A673 (cell line): ENCODE results near the gene SEC14L5. TPM values are rescaled to one million over a fixed set of nuclear protein-coding genes. Genes with fewer than 3 reads are reported as not detected.
"Not testable (repeated sequence)": the region's sequence is repeated elsewhere in the genome, so short reads cannot be mapped to it uniquely, and the experiment has no call there.

ENCODE experiments used
- BruUV-seq: library from RNA; stranded (reverse); fragments of 400-500 nt; replicated peaks from 2 replicates; lab custom pipeline; 2021; lab: Mats Ljungman, UMichigan
- CTCF ChIA-PET: fragments of 300-600 bp; sonication (Branson Sonifier 250); formaldehyde crosslinking; loops from one replicate; lab custom pipeline; 2022; ENCODE audit warnings: antibody characterized with exemption; lab: Charles Lee
- POLR2A ChIA-PET: fragments of 300-600 bp; sonication (Branson Sonifier 250); formaldehyde crosslinking; loops from one replicate; lab custom pipeline; 2022; ENCODE audit warnings: antibody characterized with exemption; ENCODE audit not compliant: low non-redundant PET; lab: Charles Lee
- DNase-seq: peaks from one replicate; pipeline ENCODE4 v3.0.0-alpha.2; 2015; ENCODE audit warnings: low spot score
- H3K27ac ChIP-seq: fragments of 200-600 bp; sonication (generic); 2 replicates; pipeline ENCODE4 v1.5.1; 2016; ENCODE audit warnings: mixed run types, low read depth, mild to moderate bottlenecking, mixed read lengths, antibody characterized with exemption, low read length; ENCODE audit not compliant: poor library complexity, severe bottlenecking
- H3K27me3 ChIP-seq: fragments of 200-600 bp; sonication (generic); replicated peaks from 2 replicates; pipeline ENCODE4 v1.6.1; 2017; ENCODE audit warnings: mixed run types, low read depth, mild to moderate bottlenecking, mixed read lengths, antibody characterized with exemption, low read length; ENCODE audit not compliant: insufficient read depth, poor library complexity
- H3K36me3 ChIP-seq: fragments of 200-600 bp; sonication (generic); 2 replicates; pipeline ENCODE4 v1.6.1; 2016; ENCODE audit warnings: mixed run types, mild to moderate bottlenecking, mixed read lengths, antibody characterized with exemption, low read length; ENCODE audit not compliant: insufficient read depth, poor library complexity, severe bottlenecking
- H3K4me1 ChIP-seq: fragments of 200-600 bp; sonication (generic); 2 replicates; pipeline ENCODE4 v1.6.1; 2017; ENCODE audit warnings: mixed run types, mild to moderate bottlenecking, mixed read lengths, antibody characterized with exemption, low read length; ENCODE audit not compliant: insufficient read depth, poor library complexity, severe bottlenecking
- H3K4me3 ChIP-seq: fragments of 200-600 bp; sonication (generic); 2 replicates; pipeline ENCODE4 v1.5.1; 2016; ENCODE audit warnings: low read depth, mixed run types, mild to moderate bottlenecking, mixed read lengths, low read length; ENCODE audit not compliant: poor library complexity, severe bottlenecking
- H3K9me3 ChIP-seq: fragments of 200-600 bp; sonication (generic); 2 replicates; pipeline ENCODE4 v1.6.1; 2016; ENCODE audit warnings: mixed run types, low read depth, mild to moderate bottlenecking, mixed read lengths, antibody characterized with exemption, low read length; ENCODE audit not compliant: poor library complexity, severe bottlenecking
- EZH2 ChIP-seq: fragments of 200-600 bp; sonication (generic); IDR thresholded peaks from 2 replicates; pipeline ENCODE4 v1.6.1; 2017; ENCODE audit warnings: borderline replicate concordance, low read depth, mild to moderate bottlenecking, mixed read lengths, antibody characterized with exemption, low read length; ENCODE audit not compliant: poor library complexity, severe bottlenecking
- intact Hi-C: fragments of 100-400 bp; cut with micrococcal nuclease; formaldehyde crosslinking; loops from one replicate; pipeline ENCODE4 v1.10.0; 2022; ENCODE audit not compliant: unreplicated experiment
- total RNA-seq: library from RNA; stranded (reverse); gene quantifications from 2 replicates; pipeline ENCODE4 v1.2.3, GENCODE V29; 2021
- TF ChIP-seq, protein P1 (sequence below): fragments of 300-800, 200-600 bp; sonication (generic); conservative IDR thresholded peaks from 2 replicates; pipeline ENCODE4 v1.5.1; 2017; ENCODE audit warnings: low read depth, mild to moderate bottlenecking, antibody characterized with exemption, low read length, moderate library complexity, mixed read lengths

Gene SEC14L5
- total RNA-seq, 1 experiment from 2014 or later: 0.04 TPM

GRCh38 chr16:4960579-4960978 lies 2.4 kb downstream of the SEC14L5 start:
- no peaks in the 10 kb centered on the region for H3K36me3 ChIP-seq
- H3K4me3 ChIP-seq: no peak overlapping the region
- TF ChIP-seq EZH2: no peak
- TF ChIP-seq, protein P1, sequence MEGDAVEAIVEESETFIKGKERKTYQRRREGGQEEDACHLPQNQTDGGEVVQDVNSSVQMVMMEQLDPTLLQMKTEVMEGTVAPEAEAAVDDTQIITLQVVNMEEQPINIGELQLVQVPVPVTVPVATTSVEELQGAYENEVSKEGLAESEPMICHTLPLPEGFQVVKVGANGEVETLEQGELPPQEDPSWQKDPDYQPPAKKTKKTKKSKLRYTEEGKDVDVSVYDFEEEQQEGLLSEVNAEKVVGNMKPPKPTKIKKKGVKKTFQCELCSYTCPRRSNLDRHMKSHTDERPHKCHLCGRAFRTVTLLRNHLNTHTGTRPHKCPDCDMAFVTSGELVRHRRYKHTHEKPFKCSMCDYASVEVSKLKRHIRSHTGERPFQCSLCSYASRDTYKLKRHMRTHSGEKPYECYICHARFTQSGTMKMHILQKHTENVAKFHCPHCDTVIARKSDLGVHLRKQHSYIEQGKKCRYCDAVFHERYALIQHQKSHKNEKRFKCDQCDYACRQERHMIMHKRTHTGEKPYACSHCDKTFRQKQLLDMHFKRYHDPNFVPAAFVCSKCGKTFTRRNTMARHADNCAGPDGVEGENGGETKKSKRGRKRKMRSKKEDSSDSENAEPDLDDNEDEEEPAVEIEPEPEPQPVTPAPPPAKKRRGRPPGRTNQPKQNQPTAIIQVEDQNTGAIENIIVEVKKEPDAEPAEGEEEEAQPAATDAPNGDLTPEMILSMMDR: no peak
- no peak overlapping the region for H3K27ac ChIP-seq
- H3K9me3 ChIP-seq: no peaks in the 10 kb centered on the region
- DNase-seq: no peak
- H3K4me1 ChIP-seq: no peaks in the 10 kb centered on the region
- ChIA-PET POLR2A (no interaction called here), CTCF (no interaction called here)
- BruUV-seq: no TSS peak
- intact Hi-C loops: no loop called here
- H3K27me3 ChIP-seq: peaks cover 38% of the 10 kb centered on the region

DNA sequence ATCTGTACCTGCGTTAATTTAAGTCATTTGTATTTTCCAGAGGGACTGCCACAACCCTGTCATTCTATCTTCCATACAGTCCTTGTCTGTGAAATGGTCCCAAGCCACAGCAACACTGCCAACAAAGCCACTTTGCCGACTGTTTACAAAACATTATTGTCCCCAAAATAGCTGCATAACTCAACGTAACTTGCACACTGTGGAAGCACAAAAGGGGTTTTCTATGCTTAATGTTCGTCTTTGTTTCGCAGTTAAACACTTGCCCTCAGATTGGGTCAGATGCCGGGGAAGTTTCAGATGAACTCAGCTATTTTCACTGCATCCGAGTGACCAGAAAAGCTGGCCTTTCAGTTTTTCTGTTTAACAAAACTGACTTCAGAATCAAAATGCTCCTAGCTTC lies 4.6 kb downstream of the SEC14L5 start:
- CTCF ChIA-PET: interaction anchor here (0.6 kb wide), 1 partner anchor 130 kb away, joined by 3 read pairs; no protein-coding TSS in a partner anchor

DNA sequence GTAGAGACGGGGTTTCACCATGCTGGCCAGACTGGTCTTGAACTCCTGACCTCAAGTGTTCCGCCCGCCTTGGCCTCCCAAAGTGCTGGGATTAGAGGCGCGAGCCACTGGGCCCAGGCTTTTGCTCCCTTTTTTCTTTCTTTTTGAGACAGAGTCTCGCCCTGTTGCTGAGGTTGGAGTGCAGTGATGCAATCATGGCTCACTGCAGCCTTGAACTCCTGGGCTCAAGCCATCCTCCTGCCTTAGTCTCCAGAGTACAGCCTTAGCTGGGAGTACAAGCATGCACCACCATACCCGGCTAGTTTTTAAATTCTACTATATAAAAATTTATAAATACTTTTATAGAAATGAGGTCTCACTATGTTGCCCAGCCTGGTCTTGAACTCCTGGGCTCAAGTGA lies 5.4 kb downstream of the SEC14L5 start:
- POLR2A ChIA-PET, CTCF ChIA-PET: not testable (repeated sequence)

More for the DNA sequence above, 4.6 kb downstream of the SEC14L5 start:
- H3K36me3 ChIP-seq: no peaks in the 10 kb centered on the region
- TF ChIP-seq EZH2: no peak
- no peak for DNase-seq
- no TSS peak for BruUV-seq
- POLR2A ChIA-PET: no interaction called here
- intact Hi-C loops: no loop called here
- no peaks in the 10 kb centered on the region for H3K9me3 ChIP-seq
- H3K4me3 ChIP-seq: no peak overlapping the region
- H3K4me1 ChIP-seq: no peaks in the 10 kb centered on the region
- no peak overlapping the region for H3K27ac ChIP-seq
- peaks cover 38% of the 10 kb centered on the region for H3K27me3 ChIP-seq

GRCh38 chr16:4966736-4967453 lies 8.8 kb downstream of the SEC14L5 start:
- CTCF ChIA-PET: no interaction called here
- no peaks in the 10 kb centered on the region for H3K4me1 ChIP-seq
- no TSS peak for BruUV-seq
- POLR2A ChIA-PET: no interaction called here
- intact Hi-C loops: no loop called here
- H3K27me3 ChIP-seq: peaks cover 15% of the 10 kb centered on the region
- H3K4me3 ChIP-seq: no peak overlapping the region
- no peak overlapping the region for H3K27ac ChIP-seq
- no peaks in the 10 kb centered on the region for H3K36me3 ChIP-seq
- TF ChIP-seq EZH2: no peak
- TF ChIP-seq, protein P1: no peak
- H3K9me3 ChIP-seq: no peaks in the 10 kb centered on the region
- DNase-seq: no peak

More for the DNA sequence above, 5.4 kb downstream of the SEC14L5 start:
- BruUV-seq, H3K4me3 ChIP-seq, H3K27ac ChIP-seq, H3K4me1 ChIP-seq, DNase-seq, H3K36me3 ChIP-seq, H3K9me3 ChIP-seq, intact Hi-C loops: not testable (repeated sequence)
- peaks cover 38% of the 10 kb centered on the region for H3K27me3 ChIP-seq

GRCh38 chr16:4968278-4968677 lies 10.1 kb downstream of the SEC14L5 start:
- POLR2A ChIA-PET, intact Hi-C loops, H3K27ac ChIP-seq, CTCF ChIA-PET, H3K9me3 ChIP-seq, DNase-seq, H3K27me3 ChIP-seq, H3K36me3 ChIP-seq, H3K4me1 ChIP-seq, BruUV-seq, H3K4me3 ChIP-seq: not testable (repeated sequence)
